ENCODE results near the gene NHLRC2. TPM values are rescaled to one million over a fixed set of nuclear protein-coding genes. Genes with fewer than 3 reads are reported as not detected.

The NHLRC2 gene
- total RNA-seq, 1 donor from 2014 or later, result 47.6 TPM

- Mint-ChIP-seq H3K36me3 (peaks cover 37% of the 10 kb centered on the region), H3K4me1 (no peaks in the 10 kb centered on the region), H3K4me3 (no peak overlapping the region), H3K27ac (no peak overlapping the region), H3K27me3 (ENCODE audit: insufficient read depth, low read depth) (no peaks in the 10 kb centered on the region), H3K9me3 (peaks cover 17% of the 10 kb centered on the region)
- H3K4me2 ChIP-seq, result no peak overlapping the region
- H3K27ac ChIP-seq, result no peak overlapping the region
- DNase-seq (ENCODE audit: low spot score), result no peak
- TF ChIP-seq EZH2phosphoT487 (IDR thresholded peaks at IDR 0.05) (no peak), EZH2 (IDR thresholded peaks at IDR 0.05) (no peak)
- TF ChIP-seq, protein P1, sequence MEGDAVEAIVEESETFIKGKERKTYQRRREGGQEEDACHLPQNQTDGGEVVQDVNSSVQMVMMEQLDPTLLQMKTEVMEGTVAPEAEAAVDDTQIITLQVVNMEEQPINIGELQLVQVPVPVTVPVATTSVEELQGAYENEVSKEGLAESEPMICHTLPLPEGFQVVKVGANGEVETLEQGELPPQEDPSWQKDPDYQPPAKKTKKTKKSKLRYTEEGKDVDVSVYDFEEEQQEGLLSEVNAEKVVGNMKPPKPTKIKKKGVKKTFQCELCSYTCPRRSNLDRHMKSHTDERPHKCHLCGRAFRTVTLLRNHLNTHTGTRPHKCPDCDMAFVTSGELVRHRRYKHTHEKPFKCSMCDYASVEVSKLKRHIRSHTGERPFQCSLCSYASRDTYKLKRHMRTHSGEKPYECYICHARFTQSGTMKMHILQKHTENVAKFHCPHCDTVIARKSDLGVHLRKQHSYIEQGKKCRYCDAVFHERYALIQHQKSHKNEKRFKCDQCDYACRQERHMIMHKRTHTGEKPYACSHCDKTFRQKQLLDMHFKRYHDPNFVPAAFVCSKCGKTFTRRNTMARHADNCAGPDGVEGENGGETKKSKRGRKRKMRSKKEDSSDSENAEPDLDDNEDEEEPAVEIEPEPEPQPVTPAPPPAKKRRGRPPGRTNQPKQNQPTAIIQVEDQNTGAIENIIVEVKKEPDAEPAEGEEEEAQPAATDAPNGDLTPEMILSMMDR (IDR thresholded peaks at IDR 0.05), result no peak
- H2AFZ ChIP-seq (replicated peaks), result no peak overlapping the region
- H3K9ac ChIP-seq, result no peak overlapping the region
- H4K20me1 ChIP-seq (ENCODE audit: low read depth), result peaks cover 23% of the 10 kb centered on the region
- no peaks in the 10 kb centered on the region for H3K27me3 ChIP-seq
- no peaks in the 10 kb centered on the region for H3K4me1 ChIP-seq
- no peaks in the 10 kb centered on the region for H3F3A ChIP-seq (ENCODE audit: low read depth)
- no peak overlapping the region for H3K4me3 ChIP-seq
- peaks cover 73% of the 10 kb centered on the region for H3K79me2 ChIP-seq (ENCODE audit: low read depth)
- H3K36me3 ChIP-seq, result peaks cover 19% of the 10 kb centered on the region
- H3K9me3 ChIP-seq (ENCODE audit: low read depth), result no peaks in the 10 kb centered on the region
These were observed 20.8 kb downstream of the NHLRC2 start for GRCh38 chr10:113875212-113875611.

DNA sequence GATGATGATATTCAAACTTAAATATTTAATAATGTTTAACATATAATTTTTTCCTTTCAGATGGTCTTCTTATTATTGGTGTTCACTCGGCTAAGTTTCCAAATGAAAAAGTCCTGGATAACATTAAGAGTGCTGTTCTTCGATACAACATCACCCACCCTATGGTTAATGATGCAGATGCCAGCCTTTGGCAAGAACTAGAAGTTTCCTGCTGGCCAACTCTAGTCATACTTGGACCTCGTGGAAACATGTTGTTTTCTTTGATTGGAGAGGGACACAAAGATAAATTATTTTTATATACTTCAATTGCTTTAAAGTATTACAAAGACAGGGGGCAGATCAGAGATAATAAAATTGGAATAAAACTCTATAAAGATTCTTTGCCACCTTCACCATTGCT is 22.0 kb downstream of the NHLRC2 start:
- Mint-ChIP-seq H3K27ac (no peak overlapping the region), H3K27me3 (ENCODE audit: insufficient read depth, low read depth) (no peaks in the 10 kb centered on the region), H3K9me3 (peaks cover 14% of the 10 kb centered on the region), H3K4me3 (no peak overlapping the region), H3K4me1 (no peaks in the 10 kb centered on the region), H3K36me3 (peaks cover 34% of the 10 kb centered on the region)
- TF ChIP-seq EZH2 (IDR thresholded peaks at IDR 0.05) (no peak), EZH2phosphoT487 (IDR thresholded peaks at IDR 0.05) (no peak)
- TF ChIP-seq, protein P1 (IDR thresholded peaks at IDR 0.05), result no peak
- Histone ChIP-seq H3K9me3 (ENCODE audit: low read depth) (no peaks in the 10 kb centered on the region), H3K4me3 (no peak overlapping the region), H2AFZ (replicated peaks) (no peak overlapping the region), H3K27me3 (no peaks in the 10 kb centered on the region), H3K4me1 (no peaks in the 10 kb centered on the region), H3K27ac (no peak overlapping the region), H3K4me2 (no peak overlapping the region), H3F3A (ENCODE audit: low read depth) (no peaks in the 10 kb centered on the region), H4K20me1 (ENCODE audit: low read depth) (peaks cover 23% of the 10 kb centered on the region), H3K79me2 (ENCODE audit: low read depth) (peaks cover 61% of the 10 kb centered on the region), H3K9ac (no peak overlapping the region), H3K36me3 (peaks cover 19% of the 10 kb centered on the region)
- DNase-seq (ENCODE audit: low spot score), result no peak

- Histone ChIP-seq H4K20me1 (ENCODE audit: low read depth) (peaks cover 20% of the 10 kb centered on the region), H3K4me2 (no peak overlapping the region), H3K27ac (no peak overlapping the region), H3K4me1 (no peaks in the 10 kb centered on the region), H3K9me3 (ENCODE audit: low read depth) (no peaks in the 10 kb centered on the region), H2AFZ (replicated peaks) (no peak overlapping the region), H3K4me3 (no peak overlapping the region), H3K79me2 (ENCODE audit: low read depth) (peaks cover 30% of the 10 kb centered on the region), H3K9ac (no peak overlapping the region), H3K36me3 (peaks cover 25% of the 10 kb centered on the region), H3F3A (ENCODE audit: low read depth) (no peaks in the 10 kb centered on the region), H3K27me3 (no peaks in the 10 kb centered on the region)
- no peak for DNase-seq (ENCODE audit: low spot score)
- H3K36me3 Mint-ChIP-seq, result peaks cover 39% of the 10 kb centered on the region
- TF ChIP-seq, protein P1 (IDR thresholded peaks at IDR 0.05), result no peak
- TF ChIP-seq EZH2phosphoT487 (IDR thresholded peaks at IDR 0.05) (no peak), EZH2 (IDR thresholded peaks at IDR 0.05) (no peak)
- H3K9me3 Mint-ChIP-seq, result peaks cover 2% of the 10 kb centered on the region
- no peak overlapping the region for H3K4me3 Mint-ChIP-seq
- no peak overlapping the region for H3K27ac Mint-ChIP-seq
- H3K27me3 Mint-ChIP-seq (ENCODE audit: insufficient read depth, low read depth), result no peaks in the 10 kb centered on the region
- no peaks in the 10 kb centered on the region for H3K4me1 Mint-ChIP-seq
These were observed 25.2 kb downstream of the NHLRC2 start for GRCh38 chr10:113879691-113880090.

All from neural progenitor cell (in vitro differentiated cells).